Measurements from ENCODE around the gene ZNF350. TPM values are rescaled to one million over a fixed set of nuclear protein-coding genes. Genes with fewer than 3 reads are reported as not detected.
"Not testable (repeated sequence)": the region's sequence is repeated elsewhere in the genome, so short reads cannot be mapped to it uniquely, and the experiment has no call there.

Gene ZNF350
- total RNA-seq, 4 donors from 2014 or later, result 7.8 to 30.3 (median 14.5) TPM

GRCh38 chr19:51971624-51972023, 15.0 kb downstream of the ZNF350 start:
- H3K4me3 ChIP-seq, result no peak overlapping the region
- no peaks in the 10 kb centered on the region for H3K27me3 ChIP-seq
- DNase-seq, result no peak
- intact Hi-C loops (cut with DNase I; ENCODE audit: low total_unique reads) (no loop called here), in situ Hi-C loops (cut with MboI; ENCODE audit: low pct_ligation_motif_present in 1 of 4, low pct_unique_long_range_greater_than_20kb in 1 of 4, low sequenced_read_pairs in 3 of 4) (no loop called here)
- H3K9me3 ChIP-seq, result peaks cover 95 to 99% of the 10 kb centered on the region in 2 donors
- H3K4me1 ChIP-seq, result no peaks in the 10 kb centered on the region
- H3K27ac ChIP-seq, result no peak overlapping the region
- peaks cover 6 to 91% (median 48%) of the 10 kb centered on the region in 4 donors for H3K36me3 ChIP-seq
- WGBS, 2 donors (ENCODE audit: low coverage in 1 of 2), result 91 to 93% methylated on average over 3 to 4 of the region's 4 CpGs
- no peak for TF ChIP-seq POLR2AphosphoS5 (IDR thresholded peaks at IDR 0.05)
- TF ChIP-seq CTCF (IDR thresholded peaks at IDR 0.05), result no peak
- TF ChIP-seq EP300 (IDR thresholded peaks at IDR 0.05; ENCODE audit: low read depth), result no peak
- TF ChIP-seq POLR2A (IDR thresholded peaks at IDR 0.05), result no peak

GRCh38 chr19:51970718-51971117, 15.9 kb downstream of the ZNF350 start:
- intact Hi-C loops (cut with DNase I; ENCODE audit: low total_unique reads) (no loop called here), in situ Hi-C loops (cut with MboI; ENCODE audit: low pct_ligation_motif_present in 1 of 4, low pct_unique_long_range_greater_than_20kb in 1 of 4, low sequenced_read_pairs in 3 of 4) (no loop called here)
- no peak overlapping the region for H3K27ac ChIP-seq
- H3K4me1 ChIP-seq, result no peaks in the 10 kb centered on the region
- no peak for DNase-seq
- H3K27me3 ChIP-seq, result no peaks in the 10 kb centered on the region
- TF ChIP-seq EP300 (IDR thresholded peaks at IDR 0.05; ENCODE audit: low read depth) (no peak), POLR2AphosphoS5 (IDR thresholded peaks at IDR 0.05) (no peak), CTCF (IDR thresholded peaks at IDR 0.05) (no peak), POLR2A (IDR thresholded peaks at IDR 0.05) (no peak)
- 86 to 100% methylated on average over 1 of the region's 1 CpG for WGBS, 2 donors (ENCODE audit: low coverage in 1 of 2)
- H3K4me3 ChIP-seq, result no peak overlapping the region
- peaks cover 9 to 94% (median 53%) of the 10 kb centered on the region in 4 donors for H3K36me3 ChIP-seq
- peaks cover 94 to 100% of the 10 kb centered on the region in 2 donors for H3K9me3 ChIP-seq

GRCh38 chr19:51965583-51965982, 21.1 kb downstream of the ZNF350 start:
- Histone ChIP-seq H3K27me3 (no peaks in the 10 kb centered on the region), H3K4me3 (no peak overlapping the region), H3K36me3 (peaks cover 16 to 73% (median 46%) of the 10 kb centered on the region in 4 donors), H3K4me1 (no peaks in the 10 kb centered on the region), H3K9me3 (peaks cover 82 to 93% of the 10 kb centered on the region in 2 donors), H3K27ac (no peak overlapping the region)
- TF ChIP-seq POLR2A (IDR thresholded peaks at IDR 0.05), result no peak
- TF ChIP-seq CTCF (IDR thresholded peaks at IDR 0.05), result no peak
- TF ChIP-seq POLR2AphosphoS5 (IDR thresholded peaks at IDR 0.05), result no peak
- TF ChIP-seq EP300 (IDR thresholded peaks at IDR 0.05; ENCODE audit: low read depth), result no peak
- in situ Hi-C loops (cut with MboI; ENCODE audit: low pct_ligation_motif_present in 1 of 4, low pct_unique_long_range_greater_than_20kb in 1 of 4, low sequenced_read_pairs in 3 of 4) (no loop called here), intact Hi-C loops (cut with DNase I; ENCODE audit: low total_unique reads) (no loop called here)
- no peak for DNase-seq
- WGBS, 2 donors (ENCODE audit: low coverage in 1 of 2), result 96 to 98% methylated on average over 5 of the region's 5 CpGs

- in situ Hi-C loops (cut with MboI; ENCODE audit: low pct_ligation_motif_present in 1 of 4, low pct_unique_long_range_greater_than_20kb in 1 of 4, low sequenced_read_pairs in 3 of 4); H3K4me1 ChIP-seq; intact Hi-C loops (cut with DNase I; ENCODE audit: low total_unique reads); H3K27me3 ChIP-seq; H3K4me3 ChIP-seq: not testable (repeated sequence)
- H3K36me3 ChIP-seq, result peaks cover 10 to 24% (median 18%) of the 10 kb centered on the region in 4 donors
- 10 to 28% methylated on average over 2 to 7 of the region's 7 CpGs for WGBS, 2 donors (ENCODE audit: low coverage in 1 of 2)
- peak; percentile 25 for DNase-seq
- H3K27ac ChIP-seq, result peak overlapping the region in 1 of 4 donors; percentile 33
- peaks cover 55 to 80% of the 10 kb centered on the region in 2 donors for H3K9me3 ChIP-seq
Measured at GRCh38 chr19:51960621-51961233, 25.9 kb downstream of the ZNF350 start.

GRCh38 chr19:51959791-51960190, 26.8 kb downstream of the ZNF350 start:
- no peak for DNase-seq
- peaks cover 45 to 71% of the 10 kb centered on the region in 2 donors for H3K9me3 ChIP-seq
- in situ Hi-C loops (cut with MboI; ENCODE audit: low pct_ligation_motif_present in 1 of 4, low pct_unique_long_range_greater_than_20kb in 1 of 4, low sequenced_read_pairs in 3 of 4) (no loop called here), intact Hi-C loops (cut with DNase I; ENCODE audit: low total_unique reads) (no loop called here)
- no peak overlapping the region for H3K4me3 ChIP-seq
- 53 to 60% methylated on average over 4 of the region's 4 CpGs for WGBS, 2 donors (ENCODE audit: low coverage in 1 of 2)
- peaks cover 3 to 15% (median 9%) of the 10 kb centered on the region in 4 donors for H3K36me3 ChIP-seq
- TF ChIP-seq POLR2A (IDR thresholded peaks at IDR 0.05) (no peak), CTCF (IDR thresholded peaks at IDR 0.05) (no peak), EP300 (IDR thresholded peaks at IDR 0.05; ENCODE audit: low read depth) (no peak), POLR2AphosphoS5 (IDR thresholded peaks at IDR 0.05) (no peak)
- H3K4me1 ChIP-seq, result no peaks in the 10 kb centered on the region
- H3K27ac ChIP-seq, result peak overlapping the region in 1 of 4 donors; percentile 15
- H3K27me3 ChIP-seq, result no peaks in the 10 kb centered on the region

GRCh38 chr19:51957846-51958245, 28.8 kb downstream of the ZNF350 start:
- intact Hi-C loops (cut with DNase I; ENCODE audit: low total_unique reads); H3K27ac ChIP-seq; H3K4me3 ChIP-seq; DNase-seq; in situ Hi-C loops (cut with MboI; ENCODE audit: low pct_ligation_motif_present in 1 of 4, low pct_unique_long_range_greater_than_20kb in 1 of 4, low sequenced_read_pairs in 3 of 4); H3K4me1 ChIP-seq; H3K36me3 ChIP-seq; H3K27me3 ChIP-seq: not testable (repeated sequence)
- H3K9me3 ChIP-seq, result peaks cover 38 to 58% of the 10 kb centered on the region in 2 donors
- 66 to 85% methylated on average over 1 to 4 of the region's 4 CpGs for whole genome bisulfite sequencing, 2 donors (ENCODE audit: low coverage in 1 of 2)
